IMR-90 (cell line): ENCODE data around the gene C7orf33. TPM values are rescaled to one million over a fixed set of nuclear protein-coding genes. Genes with fewer than 3 reads are reported as not detected.

Experiments
- ATAC-seq: fragments of 200-7000 bp; cut with Tn5 transposase; 2 replicates; pipeline ENCODE4 v1.9.1; 2020; ENCODE audit warnings: low read depth, mild to moderate bottlenecking, moderate library complexity
- BruUV-seq: library from RNA; stranded (reverse); fragments of 400-500 nt; replicated peaks from 2 replicates; lab custom pipeline; 2021; lab: Mats Ljungman, UMichigan
- CTCF ChIA-PET: fragments of 300-600 bp; formaldehyde crosslinking; extraction: SDS; loops from one replicate; lab custom pipeline; 2021; ENCODE audit warnings: antibody characterized with exemption; lab: Yijun Ruan, JAX
- POLR2A ChIA-PET: fragments of 300-600 bp; sonication (Branson Sonifier 250); formaldehyde crosslinking; loops from one replicate; lab custom pipeline; 2022; ENCODE audit warnings: antibody characterized with exemption; ENCODE audit not compliant: unreplicated experiment; lab: Charles Lee
- DNase-seq: peaks from one replicate; pipeline ENCODE4 v3.0.0; 2013
- H2AFZ ChIP-seq: replicated peaks from 2 replicates; pipeline ENCODE3; 2013; ENCODE audit warnings: low read length, mild to moderate bottlenecking; ENCODE audit not compliant: poor library complexity
- H2AK5ac ChIP-seq: 2 replicates; pipeline ENCODE4 v1.6.1; 2013; ENCODE audit warnings: low read depth, low read length, inconsistent platforms
- H2AK9ac ChIP-seq: replicated peaks from 2 replicates; pipeline ENCODE3; 2013; ENCODE audit warnings: mild to moderate bottlenecking, low read depth, low read length, moderate library complexity; ENCODE audit not compliant: poor library complexity
- H2BK120ac ChIP-seq: 2 replicates; pipeline ENCODE4 v1.6.1; 2013; ENCODE audit warnings: low read depth, low read length, inconsistent platforms
- H2BK15ac ChIP-seq: 3 replicates; pipeline ENCODE4 v1.6.1; 2013; ENCODE audit warnings: low read depth, low read length, inconsistent platforms
- H2BK20ac ChIP-seq: 2 replicates; pipeline ENCODE4 v1.6.1; 2013; ENCODE audit warnings: low read depth, mild to moderate bottlenecking, inconsistent platforms, low read length, moderate library complexity
- H2BK5ac ChIP-seq: 2 replicates; pipeline ENCODE4 v1.6.1; 2013; ENCODE audit warnings: mild to moderate bottlenecking, low read depth, low read length, inconsistent platforms; ENCODE audit not compliant: poor library complexity, severe bottlenecking
- H3K14ac ChIP-seq: replicated peaks from 2 replicates; pipeline ENCODE4 v1.6.1; 2013; ENCODE audit warnings: low read depth, low read length, inconsistent platforms
- H3K18ac ChIP-seq: 2 replicates; pipeline ENCODE4 v1.6.1; 2013; ENCODE audit warnings: low read depth, low read length, control low read depth
- H3K23ac ChIP-seq: 2 replicates; pipeline ENCODE4 v1.6.1; 2013; ENCODE audit warnings: low read depth, low read length, inconsistent platforms
- H3K27ac ChIP-seq: 2 replicates; pipeline ENCODE4 v1.5.1; 2013; ENCODE audit warnings: mild to moderate bottlenecking, control low read depth, low read length; ENCODE audit not compliant: insufficient read depth
- H3K27me3 ChIP-seq: 2 replicates; pipeline ENCODE4 v1.6.1; 2013; ENCODE audit warnings: low read length; ENCODE audit not compliant: control insufficient read depth, insufficient read depth
- H3K36me3 ChIP-seq: 2 replicates; pipeline ENCODE4 v1.6.1; 2013; ENCODE audit warnings: low read length, mixed read lengths; ENCODE audit not compliant: control insufficient read depth, insufficient read depth
- H3K4ac ChIP-seq: 2 replicates; pipeline ENCODE4 v1.6.1; 2013; ENCODE audit warnings: low read depth, low read length, inconsistent platforms
- H3K4me1 ChIP-seq: 2 replicates; pipeline ENCODE4 v1.6.1; 2013; ENCODE audit warnings: low read length, mixed read lengths; ENCODE audit not compliant: control insufficient read depth, insufficient read depth
- H3K4me2 ChIP-seq: 2 replicates; pipeline ENCODE4 v1.6.1; 2013; ENCODE audit warnings: low read depth, mild to moderate bottlenecking, control low read depth, low read length, moderate library complexity
- H3K4me3 ChIP-seq: 2 replicates; pipeline ENCODE4 v1.5.1; 2013; ENCODE audit warnings: low read depth, mild to moderate bottlenecking, control low read depth, low read length, moderate library complexity; ENCODE audit not compliant: insufficient read depth
- H3K56ac ChIP-seq: 2 replicates; pipeline ENCODE4 v1.6.1; 2013; ENCODE audit warnings: low read length, inconsistent platforms; ENCODE audit not compliant: insufficient read depth; ENCODE audit errors: extremely low read depth
- H3K79me1 ChIP-seq, 2 experiments: 2 replicates each; pipeline ENCODE4 v1.6.1; 2013; ENCODE audit warnings: low read length in 2 of 2, inconsistent platforms in 1 of 2, low read depth in 1 of 2
- H3K9ac ChIP-seq: 2 replicates; pipeline ENCODE4 v1.6.1; 2013; ENCODE audit warnings: low read depth, low read length, control low read depth
- H3K9me1 ChIP-seq: 2 replicates; pipeline ENCODE4 v1.6.1; 2013; ENCODE audit warnings: low read length, inconsistent platforms; ENCODE audit not compliant: insufficient read depth
- H3K9me3 ChIP-seq: 2 replicates; pipeline ENCODE4 v1.6.1; 2013; ENCODE audit warnings: low read length; ENCODE audit not compliant: control insufficient read depth, insufficient read depth
- H4K20me1 ChIP-seq: 2 replicates; pipeline ENCODE4 v1.6.1; 2013; ENCODE audit warnings: low read length, inconsistent platforms; ENCODE audit not compliant: insufficient read depth
- H4K5ac ChIP-seq: 2 replicates; pipeline ENCODE4 v1.6.1; 2013; ENCODE audit warnings: mild to moderate bottlenecking, low read depth, low read length, control low read depth
- H4K8ac ChIP-seq, 2 experiments: 2 replicates each; pipeline ENCODE4 v1.6.1; 2013; ENCODE audit warnings: low read depth in 2 of 2, low read length in 2 of 2, control low read depth in 1 of 2, inconsistent platforms in 1 of 2
- H4K91ac ChIP-seq: 2 replicates; pipeline ENCODE4 v1.6.1; 2013; ENCODE audit warnings: low read depth, low read length, inconsistent platforms; ENCODE audit not compliant: insufficient read depth
- USF2 ChIP-seq: fragments of 150-350 bp; IDR thresholded peaks from 2 replicates; pipeline ENCODE4 v1.6.1; 2017; ENCODE audit warnings: mild to moderate bottlenecking, antibody characterized with exemption, low read length, low read depth
- WGBS, 2 experiments: methylation state at CpG; one replicate each; pipeline versions ENCODE4 v1.1.5 to v1.1.7; 2013; ENCODE audit warnings: missing lambda C conversion rate in 2 of 2; ENCODE audit not compliant: insufficient read length in 1 of 2; ENCODE audit errors: extremely low coverage in 2 of 2; 5-methylcytosine and 5-hydroxymethylcytosine counted together
- dilution Hi-C: fragments of 300-500 bp; cut with HindIII; formaldehyde crosslinking; loops from one replicate; pipeline ENCODE4 v1.14.3; 2018; ENCODE audit warnings: low sequenced_read_pairs; ENCODE audit not compliant: unreplicated experiment
- in situ Hi-C: fragments of 300-500 bp; cut with MboI; formaldehyde crosslinking; loops from 3 replicates; pipeline ENCODE4 v1.14.3; 2019; ENCODE audit warnings: low sequenced_read_pairs, inconsistent platforms, mixed read lengths
- intact Hi-C: fragments of 100-400 bp; cut with micrococcal nuclease; formaldehyde crosslinking; loops from 2 replicates; pipeline ENCODE4 v1.10.0; 2022
- polyA plus RNA-seq, 3 experiments: library from polyadenylated mRNA; depleted of rRNA; stranded (reverse); fragments of >200 nt; gene quantifications; 2 replicates each; pipeline ENCODE4 v1.2.3, GENCODE V29; 2012; ENCODE audit warnings: low replicate concordance in 1 of 3
- total RNA-seq: library from RNA; depleted of rRNA; stranded (reverse); fragments of >200 nt; gene quantifications from 2 replicates; pipeline ENCODE4 v1.2.3, GENCODE V29; 2012

C7orf33 gene
- total and polyA plus RNA-seq, 2 of the 4 experiments (the other 2 are of a cell fraction): not detected

DNA sequence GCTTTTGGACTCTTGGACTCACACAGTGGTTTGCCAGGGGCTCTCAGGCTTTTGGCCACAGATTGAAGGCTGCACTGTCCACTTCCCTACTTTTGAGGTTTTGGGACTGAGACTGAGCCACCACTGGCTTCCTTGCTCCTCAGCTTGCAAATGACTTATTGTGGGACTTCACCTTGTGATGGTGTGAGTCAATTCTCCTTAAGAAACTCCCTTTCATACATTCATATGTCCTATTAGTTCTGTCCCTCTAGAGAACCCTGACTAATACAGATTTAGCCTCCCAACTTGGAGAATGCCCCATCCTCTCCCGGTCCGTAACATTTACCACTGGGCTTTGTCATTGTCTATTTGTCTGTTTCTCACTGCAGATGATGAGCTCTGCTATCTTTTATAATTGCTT is 55.3 kb downstream of the C7orf33 start:
- WGBS, 2 experiments: no CpG with 5 or more reads among the region's 2 CpGs
- no peaks in the 10 kb centered on the region for H3K36me3 ChIP-seq
- H4K20me1 ChIP-seq: no peaks in the 10 kb centered on the region
- no peak overlapping the region for H3K4ac ChIP-seq
- no peak overlapping the region for H3K4me3 ChIP-seq
- DNase-seq (no peak), ATAC-seq (no peak)
- H2BK5ac ChIP-seq: no peak overlapping the region
- dilution Hi-C loops: no loop called here
- H2AFZ ChIP-seq: no peak overlapping the region
- no peak overlapping the region for H3K27ac ChIP-seq
- no peak overlapping the region for H3K9ac ChIP-seq
- no peak overlapping the region for H3K14ac ChIP-seq
- H3K4me2 ChIP-seq: no peak overlapping the region
- no peaks in the 10 kb centered on the region for H3K9me1 ChIP-seq
- no peak overlapping the region for H4K91ac ChIP-seq
- no peaks in the 10 kb centered on the region for H3K9me3 ChIP-seq
- H3K23ac ChIP-seq: no peak overlapping the region
- BruUV-seq: no TSS peak
- H2BK20ac ChIP-seq: no peak overlapping the region
- TF ChIP-seq USF2: no peak
- no peaks in the 10 kb centered on the region for H3K79me1 ChIP-seq
- CTCF ChIA-PET: interaction anchor here (0.6 to 0.9 kb wide), 2 partner anchors 14 to 68 kb away, joined by 3 to 5 read pairs; no protein-coding TSS in a partner anchor
- no peak overlapping the region for H3K18ac ChIP-seq
- no peak overlapping the region for H4K5ac ChIP-seq
- no peak overlapping the region for H2BK120ac ChIP-seq
- H2AK5ac ChIP-seq: no peak overlapping the region
- in situ Hi-C loops: no loop called here
- H2AK9ac ChIP-seq: no peak overlapping the region
- no peak overlapping the region for H4K8ac ChIP-seq
- H2BK15ac ChIP-seq: no peak overlapping the region
- H3K56ac ChIP-seq: no peak overlapping the region
- intact Hi-C loops: no loop called here
- peaks cover 16% of the 10 kb centered on the region for H3K27me3 ChIP-seq
- POLR2A ChIA-PET: interaction anchor here (0.5 kb wide), 1 partner anchor 22 kb away, joined by 7 read pairs; no protein-coding TSS in a partner anchor
- peaks cover 2% of the 10 kb centered on the region; the same call in 1 of the 2 replicates for H3K4me1 ChIP-seq
